Gastroesophageal sphincter (tissue), 4 donors: Measurements from ENCODE around the gene SMARCE1. TPM values are rescaled to one million over a fixed set of nuclear protein-coding genes. Genes with fewer than 3 reads are reported as not detected.

Source experiments
- ATAC-seq: fragments of 150-250 bp; one replicate; pipeline ENCODE4 v1.9.1; 2016; ENCODE audit warnings: mild to moderate bottlenecking, moderate library complexity
- H3K27ac ChIP-seq, 4 donors: fragments of 200-600 bp; sonication (generic) in 3 of 4; 1 replicate in 3 of 4; 2 replicates in 1 of 4; pipeline ENCODE4 v1.5.1; 2016 to 2019
- H3K27me3 ChIP-seq: fragments of 200-600 bp; sonication (generic); one replicate; pipeline ENCODE4 v1.5.1; 2019
- H3K36me3 ChIP-seq, 2 donors: fragments of 200-600 bp; sonication (generic); one replicate each; pipeline ENCODE4 v1.5.1; 2019; ENCODE audit warnings: control low read depth in 1 of 2
- H3K4me1 ChIP-seq, 3 donors: fragments of 200-600 bp; sonication (generic); 1 replicate in 2 of 3; 2 replicates in 1 of 3; pipeline ENCODE4 v1.5.1; 2016 to 2019; ENCODE audit warnings: control low read depth in 2 of 3
- H3K4me3 ChIP-seq, 2 donors: fragments of 200-600 bp; sonication (generic); one replicate each; pipeline ENCODE4 v1.5.1; 2019; ENCODE audit warnings: mild to moderate bottlenecking in 1 of 2, moderate library complexity in 1 of 2
- H3K9me3 ChIP-seq, 3 donors: fragments of 200-600 bp; sonication (generic); one replicate each; pipeline ENCODE4 v1.5.1; 2017 to 2019; ENCODE audit warnings: control low read depth in 2 of 3
- EP300 ChIP-seq: sonication (generic); formaldehyde crosslinking; IDR thresholded peaks from one replicate; pipeline ENCODE4 v1.6.1; 2017; ENCODE audit warnings: antibody characterized with exemption, mild to moderate bottlenecking
- POLR2A ChIP-seq, 2 donors: fragments of 450-650 bp; IDR thresholded peaks; one replicate each; pipeline ENCODE4 v1.6.1; 2017; ENCODE audit warnings: antibody characterized with exemption in 2 of 2, mild to moderate bottlenecking in 2 of 2, moderate library complexity in 1 of 2
- POLR2AphosphoS5 ChIP-seq: sonication (generic); formaldehyde crosslinking; IDR thresholded peaks from one replicate; pipeline ENCODE4 v1.6.1; 2017; ENCODE audit warnings: antibody characterized with exemption
- WGBS, 2 donors: methylation state at CpG; one replicate each; pipeline ENCODE4 v1.1.5; 2018; ENCODE audit warnings: low coverage in 1 of 2; 5-methylcytosine and 5-hydroxymethylcytosine counted together
- total RNA-seq, 4 donors: library from RNA; depleted of rRNA; stranded (reverse); fragments of >200 nt; gene quantifications; one replicate each; pipeline ENCODE4 v1.1.0, GENCODE V29; 2016
- TF ChIP-seq, protein P1 (sequence below), 4 experiments: fragments of 200-600 bp in 2 of 4; fragments of 450-650 bp in 2 of 4; sonication (generic) in 1 of 4; IDR thresholded peaks; one replicate each; pipeline ENCODE4 v1.5.1; 2017 to 2019; ENCODE audit warnings: antibody characterized with exemption in 4 of 4, mild to moderate bottlenecking in 2 of 4, moderate library complexity in 2 of 4

The SMARCE1 gene
- total RNA-seq, 4 donors from 2014 or later = 102 to 131 (median 109) TPM

- Histone ChIP-seq H3K4me3 (no peak overlapping the region), H3K9me3 (no peaks in the 10 kb centered on the region), H3K36me3 (no peaks in the 10 kb centered on the region), H3K27me3 (no peaks in the 10 kb centered on the region), H3K27ac (peak overlapping the region in 3 of 4 donors; percentile 23 to 42 (median 41)), H3K4me1 (no peaks in the 10 kb centered on the region)
- ATAC-seq = peak; percentile 84
- WGBS, 2 donors = 30 to 35% methylated on average over 5 to 11 of the region's 11 CpGs
- TF ChIP-seq EP300 = no peak
- TF ChIP-seq POLR2A (IDR thresholded peaks at IDR 0.05) = no peak
- peak; percentile 20 for TF ChIP-seq POLR2AphosphoS5
- TF ChIP-seq, protein P1, sequence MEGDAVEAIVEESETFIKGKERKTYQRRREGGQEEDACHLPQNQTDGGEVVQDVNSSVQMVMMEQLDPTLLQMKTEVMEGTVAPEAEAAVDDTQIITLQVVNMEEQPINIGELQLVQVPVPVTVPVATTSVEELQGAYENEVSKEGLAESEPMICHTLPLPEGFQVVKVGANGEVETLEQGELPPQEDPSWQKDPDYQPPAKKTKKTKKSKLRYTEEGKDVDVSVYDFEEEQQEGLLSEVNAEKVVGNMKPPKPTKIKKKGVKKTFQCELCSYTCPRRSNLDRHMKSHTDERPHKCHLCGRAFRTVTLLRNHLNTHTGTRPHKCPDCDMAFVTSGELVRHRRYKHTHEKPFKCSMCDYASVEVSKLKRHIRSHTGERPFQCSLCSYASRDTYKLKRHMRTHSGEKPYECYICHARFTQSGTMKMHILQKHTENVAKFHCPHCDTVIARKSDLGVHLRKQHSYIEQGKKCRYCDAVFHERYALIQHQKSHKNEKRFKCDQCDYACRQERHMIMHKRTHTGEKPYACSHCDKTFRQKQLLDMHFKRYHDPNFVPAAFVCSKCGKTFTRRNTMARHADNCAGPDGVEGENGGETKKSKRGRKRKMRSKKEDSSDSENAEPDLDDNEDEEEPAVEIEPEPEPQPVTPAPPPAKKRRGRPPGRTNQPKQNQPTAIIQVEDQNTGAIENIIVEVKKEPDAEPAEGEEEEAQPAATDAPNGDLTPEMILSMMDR (IDR thresholded peaks at IDR 0.05) = no peak
Observed at GRCh38 chr17:40582328-40582901, 65.2 kb downstream of the SMARCE1 start.

GRCh38 chr17:40580140-40580539 lies 67.5 kb downstream of the SMARCE1 start:
- H3K27ac ChIP-seq = no peak overlapping the region
- TF ChIP-seq, protein P1 (IDR thresholded peaks at IDR 0.05) = no peak
- TF ChIP-seq POLR2AphosphoS5 (no peak), EP300 (no peak), POLR2A (IDR thresholded peaks at IDR 0.05) (no peak)
- no peaks in the 10 kb centered on the region for H3K27me3 ChIP-seq
- no peaks in the 10 kb centered on the region for H3K9me3 ChIP-seq
- no peaks in the 10 kb centered on the region for H3K4me1 ChIP-seq
- ATAC-seq = no peak
- H3K36me3 ChIP-seq = no peaks in the 10 kb centered on the region
- no peak overlapping the region for H3K4me3 ChIP-seq

- 68 to 100% methylated on average over 1 to 2 of the region's 3 CpGs for WGBS, 2 donors
- no peak overlapping the region for H3K4me3 ChIP-seq
- peaks cover 0 to 5% (median 0%) of the 10 kb centered on the region in 3 donors for H3K9me3 ChIP-seq
- H3K36me3 ChIP-seq = no peaks in the 10 kb centered on the region
- ATAC-seq = no peak
- no peaks in the 10 kb centered on the region for H3K27me3 ChIP-seq
- H3K4me1 ChIP-seq = no peaks in the 10 kb centered on the region
- TF ChIP-seq, protein P1 (IDR thresholded peaks at IDR 0.05) = no peak
- TF ChIP-seq POLR2AphosphoS5 (no peak), POLR2A (IDR thresholded peaks at IDR 0.05) (no peak), EP300 (no peak)
- no peak overlapping the region for H3K27ac ChIP-seq
Observed at GRCh38 chr17:40579471-40579870, 68.1 kb downstream of the SMARCE1 start.

DNA sequence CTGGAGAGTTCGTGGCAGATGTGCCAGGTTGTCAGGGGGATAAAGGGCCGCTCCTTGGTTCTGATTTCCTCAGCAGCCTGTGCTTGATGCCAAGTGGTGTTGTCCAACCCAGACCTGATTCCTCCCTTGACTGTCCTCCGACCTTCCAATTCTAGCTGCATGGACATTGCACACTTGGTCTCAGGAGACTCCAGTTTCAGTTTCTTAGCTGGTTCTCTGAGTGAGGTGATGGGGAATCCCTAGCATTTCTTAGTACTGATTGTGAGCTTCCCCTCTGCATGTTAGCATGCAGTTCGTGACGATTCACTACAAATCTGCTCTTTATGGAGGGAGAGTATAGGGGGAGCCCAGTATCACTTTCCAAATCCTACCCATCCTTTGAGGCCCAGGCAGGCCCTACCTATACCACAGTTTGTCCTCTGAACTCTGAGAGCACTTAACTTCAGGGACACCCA lies 70.0 kb downstream of the SMARCE1 start:
- no peak for ATAC-seq
- TF ChIP-seq, protein P1 (IDR thresholded peaks at IDR 0.05) = no peak
- TF ChIP-seq EP300 = no peak
- TF ChIP-seq POLR2AphosphoS5 = no peak
- no peak for TF ChIP-seq POLR2A (IDR thresholded peaks at IDR 0.05)
- Histone ChIP-seq H3K9me3 (peaks cover 0 to 14% (median 0%) of the 10 kb centered on the region in 3 donors), H3K4me3 (no peak overlapping the region), H3K27ac (no peak overlapping the region), H3K36me3 (no peaks in the 10 kb centered on the region), H3K4me1 (no peaks in the 10 kb centered on the region), H3K27me3 (no peaks in the 10 kb centered on the region)
- WGBS, 2 donors = 70 to 76% methylated on average over 2 to 3 of the region's 5 CpGs

GRCh38 chr17:40576113-40576740 lies 71.4 kb downstream of the SMARCE1 start:
- Histone ChIP-seq H3K27ac (no peak overlapping the region), H3K4me3 (no peak overlapping the region), H3K27me3 (no peaks in the 10 kb centered on the region), H3K9me3 (peaks cover 0 to 14% (median 0%) of the 10 kb centered on the region in 3 donors), H3K4me1 (no peaks in the 10 kb centered on the region), H3K36me3 (no peaks in the 10 kb centered on the region)
- no peak for ATAC-seq
- 51 to 86% methylated on average over 1 to 5 of the region's 5 CpGs for WGBS, 2 donors
- no peak for TF ChIP-seq POLR2AphosphoS5
- TF ChIP-seq, protein P1 (IDR thresholded peaks at IDR 0.05) = no peak
- TF ChIP-seq EP300 = no peak
- no peak for TF ChIP-seq POLR2A (IDR thresholded peaks at IDR 0.05)
